HG02571 (cell line): Measurements from ENCODE around the gene RSRP1.

Experiments
- ATAC-seq: cut with Tn5 transposase; IDR thresholded peaks from one replicate; pipeline ENCODE4 v1.9.1; 2021; ENCODE audit warnings: mild to moderate bottlenecking, moderate library complexity; ENCODE audit not compliant: unreplicated experiment

The RSRP1 gene

DNA sequence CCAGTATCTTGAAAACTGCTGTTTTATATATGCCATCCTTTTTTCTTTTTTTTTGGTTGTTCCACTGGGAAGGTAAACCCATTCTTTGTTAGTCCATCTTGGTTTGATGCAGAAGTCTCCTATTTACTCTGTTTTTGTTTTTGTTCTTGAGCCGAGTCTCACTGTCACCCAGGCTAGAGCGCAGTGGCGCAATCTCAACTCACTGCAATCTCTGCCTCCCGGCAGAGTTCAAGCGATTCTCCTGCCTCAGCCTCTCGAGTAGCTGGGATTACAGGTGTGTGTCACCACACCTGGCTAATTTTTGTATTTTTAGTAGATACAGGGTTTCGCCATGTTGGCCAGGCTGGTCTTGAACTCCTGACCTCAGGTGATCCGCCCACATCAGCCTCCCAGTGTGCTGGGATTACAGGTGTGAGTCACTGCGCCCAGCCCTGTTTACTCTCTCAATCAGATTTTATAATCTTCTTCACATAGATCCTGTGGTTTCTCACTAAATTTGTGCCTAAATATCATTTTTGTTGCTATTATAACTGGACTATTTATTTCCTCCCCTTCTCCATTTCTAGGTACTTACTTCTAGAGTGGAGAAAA, 27.5 kb downstream of the RSRP1 start:
- ATAC-seq: no peak

DNA sequence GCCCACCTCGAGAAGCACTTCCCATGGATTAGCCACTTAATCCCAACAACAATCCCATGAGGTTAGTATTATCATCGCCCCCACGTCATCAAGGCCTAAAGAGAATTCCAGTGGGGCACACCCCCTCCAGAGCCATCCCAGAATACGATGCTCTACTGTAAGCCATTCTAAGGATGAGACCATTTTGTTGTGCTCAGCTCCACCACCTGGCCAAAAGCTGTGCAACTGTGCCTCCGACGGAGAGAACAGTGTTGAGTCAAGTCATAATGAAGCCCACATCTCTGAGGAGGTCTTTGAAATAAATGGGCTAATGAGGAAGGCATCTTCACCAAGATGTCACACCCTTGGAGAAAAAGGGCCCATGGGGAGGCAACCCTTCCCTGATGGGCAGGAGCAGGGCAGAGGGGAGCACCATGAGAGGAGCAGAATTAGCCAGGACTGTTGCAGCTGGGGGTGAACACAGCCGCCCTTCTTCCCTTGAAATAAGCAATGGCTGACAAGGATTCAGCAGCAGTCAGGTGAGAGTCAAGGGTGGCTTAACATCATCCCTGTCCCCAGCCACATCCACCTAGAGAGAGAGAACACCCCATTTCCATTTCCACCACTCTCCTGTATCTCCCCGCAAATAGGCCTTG, 29.5 kb downstream of the RSRP1 start:
- no peak for ATAC-seq

DNA sequence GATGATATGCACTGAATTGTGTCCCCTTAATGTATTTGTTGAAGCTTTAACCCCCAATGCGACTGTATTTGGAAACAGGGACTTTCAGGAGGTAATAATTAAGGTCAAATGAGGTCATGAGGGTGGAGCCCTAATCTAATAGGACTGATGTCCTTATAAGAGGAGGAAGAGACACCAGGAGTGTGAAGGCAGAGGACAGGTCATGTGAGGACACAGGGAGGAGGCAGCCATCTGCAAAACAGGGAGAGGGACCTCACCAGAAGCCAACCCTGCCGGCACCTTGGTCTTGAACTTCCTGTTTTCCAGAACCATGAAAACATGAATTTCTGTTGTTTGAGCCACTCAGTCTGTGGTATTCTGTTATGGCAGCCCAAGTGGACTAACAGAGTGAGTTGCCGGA, 30.2 kb downstream of the RSRP1 start:
- no peak for ATAC-seq

DNA sequence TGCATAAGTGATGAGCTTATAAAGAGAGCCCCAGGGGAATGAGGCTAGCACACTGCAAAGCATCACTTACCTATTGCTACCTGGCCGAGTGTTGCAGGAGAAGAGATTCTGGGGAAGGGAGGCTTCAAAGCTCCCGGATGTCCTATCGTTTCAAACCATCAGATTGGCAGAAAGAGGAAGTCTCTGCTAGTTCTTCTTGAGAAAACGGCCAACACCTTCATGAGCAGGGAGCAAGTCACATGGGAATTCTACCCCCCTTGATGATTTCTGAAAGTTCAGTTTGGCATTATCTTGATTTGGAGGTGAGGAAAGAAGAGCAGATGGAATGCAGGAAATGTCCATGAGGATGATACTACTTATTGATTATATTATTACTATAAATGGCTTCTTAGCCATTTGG, 31.1 kb downstream of the RSRP1 start:
- ATAC-seq: no peak

DNA sequence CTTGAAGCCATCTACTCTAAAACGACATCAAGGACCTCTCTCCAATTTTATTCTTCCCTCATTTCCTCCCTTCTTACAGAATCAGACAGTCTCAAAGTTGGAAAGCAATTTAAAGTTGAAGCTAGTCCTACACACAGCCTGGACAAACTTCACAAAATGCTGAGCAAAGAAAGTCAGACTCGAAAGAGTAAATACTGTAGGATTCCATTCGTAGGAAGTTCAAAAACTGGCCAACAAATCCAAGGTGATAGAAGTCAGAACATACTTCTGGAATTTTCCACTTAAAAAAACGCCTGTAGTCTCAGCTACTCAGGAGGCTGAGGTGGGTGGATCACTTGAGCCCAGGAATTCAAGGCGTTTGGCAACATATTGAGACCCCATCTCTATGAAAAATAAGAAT, 34.5 kb downstream of the RSRP1 start:
- ATAC-seq: no peak

DNA sequence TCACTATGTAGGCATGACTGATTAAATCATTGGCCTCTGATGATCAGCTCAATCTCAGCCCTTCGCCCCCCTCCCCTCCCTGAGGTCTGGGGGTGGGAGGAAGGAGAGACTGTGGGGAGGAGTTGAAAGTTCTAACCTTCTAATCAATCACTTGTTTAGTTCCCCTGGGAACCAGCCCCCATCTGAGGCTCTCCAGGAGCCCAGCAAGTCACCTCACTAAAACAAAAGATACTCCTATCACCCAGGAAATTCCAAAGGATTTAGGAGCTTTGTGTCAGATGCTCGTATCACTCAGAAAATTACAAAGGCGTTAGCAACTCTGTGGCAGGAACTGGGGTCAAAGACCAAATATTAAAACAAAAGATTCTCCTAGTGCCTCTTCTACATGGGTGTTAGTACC, 36.5 kb downstream of the RSRP1 start:
- ATAC-seq: no peak

DNA sequence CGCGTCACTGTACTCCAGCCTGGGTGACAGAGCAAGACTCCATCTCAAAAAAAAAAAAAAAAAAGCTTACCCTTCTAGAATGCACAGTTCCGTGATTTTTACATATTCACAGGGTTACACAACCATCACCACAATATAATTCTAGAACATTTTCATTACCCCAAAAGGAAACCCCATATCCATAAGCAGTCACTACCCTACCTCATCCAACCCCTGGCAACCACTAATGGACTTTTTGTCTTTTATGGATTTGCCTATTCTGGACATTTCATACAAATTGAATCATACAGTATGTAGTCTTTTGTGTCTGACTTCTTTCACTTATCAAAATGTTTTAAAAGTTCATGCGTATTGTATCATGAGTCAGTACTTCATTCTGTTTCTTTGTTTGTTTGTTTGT, 37.7 kb downstream of the RSRP1 start:
- ATAC-seq: no peak

DNA sequence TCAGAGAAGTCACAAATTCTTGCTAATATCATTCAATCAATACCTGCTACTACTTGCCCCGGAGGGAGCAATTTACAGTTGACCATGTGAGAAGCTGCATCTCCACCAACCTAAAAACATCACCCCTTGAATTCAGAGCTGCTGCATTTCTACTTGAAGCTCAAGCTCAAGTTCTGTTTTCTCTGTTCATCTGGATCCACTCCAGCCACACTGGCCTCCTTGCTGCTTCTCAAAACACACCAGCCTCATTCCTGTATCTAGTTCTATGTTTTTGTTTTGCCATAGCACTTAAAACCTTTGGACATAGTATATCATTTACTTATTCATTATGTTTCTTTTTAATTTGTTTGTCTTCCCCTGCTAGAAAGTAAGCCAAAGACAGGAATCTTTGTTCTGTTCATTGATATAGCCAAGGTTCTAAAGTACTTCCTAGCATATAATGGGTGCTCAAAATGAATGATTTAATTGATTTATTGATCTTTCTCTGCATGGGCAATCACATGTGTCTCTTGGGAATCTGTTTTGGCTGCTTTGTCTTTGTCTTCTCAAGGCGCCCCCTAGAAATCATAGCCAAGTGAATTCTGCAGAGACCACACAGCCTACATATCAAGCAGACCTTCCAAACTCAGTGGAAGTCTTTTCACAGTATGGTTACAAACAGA, 38.6 kb downstream of the RSRP1 start:
- no peak for ATAC-seq

DNA sequence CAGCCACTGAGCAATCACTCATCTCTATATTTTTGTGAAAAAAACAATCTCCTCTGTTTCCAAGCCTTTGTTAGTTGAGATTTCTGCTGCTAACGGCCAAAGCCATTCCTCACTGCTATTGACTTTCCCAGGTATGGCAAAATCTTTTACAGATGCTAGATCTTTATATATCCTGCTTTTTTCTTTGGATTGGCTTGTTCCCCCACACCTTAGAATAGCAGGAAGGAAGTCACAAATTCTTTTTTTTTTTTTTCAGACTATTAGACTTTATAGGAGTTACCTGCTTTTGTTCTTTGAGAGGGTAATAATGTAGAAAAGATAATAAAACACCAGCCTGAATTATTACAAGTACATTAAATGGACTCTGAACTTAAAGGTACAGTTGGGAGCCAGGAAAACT, 39.2 kb downstream of the RSRP1 start:
- ATAC-seq: no peak

DNA sequence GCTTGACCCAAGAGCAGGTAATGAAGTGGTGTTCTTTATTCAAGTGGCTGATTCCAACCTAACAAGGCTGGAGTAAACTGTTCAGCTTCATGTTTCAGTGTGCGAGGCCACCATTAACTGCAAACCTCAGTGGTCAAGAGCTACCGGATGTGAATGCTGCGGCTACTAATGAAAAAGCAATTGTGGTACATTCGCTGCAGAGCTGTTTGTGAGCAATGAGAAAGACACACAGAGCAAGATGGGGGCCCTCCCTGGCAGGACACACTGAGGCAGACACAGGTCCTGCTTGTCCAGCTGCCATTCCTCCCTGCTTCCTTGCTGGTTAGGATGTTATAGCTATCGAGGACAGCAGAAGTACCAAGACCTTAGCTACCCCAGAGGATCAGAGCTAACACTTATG, 41.1 kb downstream of the RSRP1 start:
- no peak for ATAC-seq

DNA sequence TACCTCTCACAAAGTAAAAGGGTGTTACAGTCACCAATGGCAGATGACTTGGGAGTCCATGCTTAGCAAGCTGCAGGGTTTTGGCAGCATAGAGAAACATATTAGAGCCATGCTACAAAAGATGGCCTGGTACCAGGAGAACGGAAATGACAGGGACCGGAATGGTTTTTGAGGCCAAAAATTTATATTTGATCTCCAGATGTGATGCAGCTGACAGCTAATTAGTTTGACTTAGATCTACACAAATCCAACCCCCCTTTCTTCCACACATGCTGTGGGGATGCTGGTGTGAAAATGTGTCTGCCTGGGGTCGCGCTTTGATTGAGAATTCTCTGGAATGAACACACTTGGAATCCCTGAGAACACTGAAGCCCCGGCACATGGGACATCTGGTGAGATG, 41.5 kb downstream of the RSRP1 start:
- ATAC-seq: no peak

DNA sequence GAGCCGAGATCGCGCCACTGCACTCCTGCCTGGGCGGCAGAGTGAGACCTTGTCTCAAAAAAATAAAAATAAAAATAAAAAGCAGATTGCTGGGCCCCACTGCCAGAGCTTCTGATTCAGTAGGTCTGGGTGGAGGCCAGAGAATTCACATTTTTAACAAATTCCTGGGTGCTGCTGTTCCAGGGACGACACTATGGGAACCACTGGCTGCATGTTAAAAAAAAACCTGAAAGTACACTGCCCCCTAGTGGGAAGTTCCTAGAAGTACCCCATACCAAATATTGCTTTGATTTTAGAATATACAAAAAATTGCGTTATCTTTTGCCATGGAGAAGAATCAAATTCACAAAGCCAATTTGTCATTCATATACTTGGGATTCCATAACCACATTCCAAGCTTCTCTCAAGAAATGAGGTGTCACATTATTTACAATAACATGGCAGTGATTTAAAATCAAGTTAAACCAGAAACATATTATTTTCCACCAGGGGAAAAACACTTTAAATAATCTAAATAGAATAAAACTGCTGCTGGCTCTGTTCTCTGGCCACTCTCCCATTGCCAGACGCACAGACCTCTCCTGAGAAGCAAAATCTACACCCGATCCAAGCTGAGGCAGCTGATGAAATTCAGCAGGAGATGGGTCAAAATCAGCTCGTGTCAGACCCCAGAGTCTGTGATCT, 42.3 kb downstream of the RSRP1 start:
- no peak for ATAC-seq

DNA sequence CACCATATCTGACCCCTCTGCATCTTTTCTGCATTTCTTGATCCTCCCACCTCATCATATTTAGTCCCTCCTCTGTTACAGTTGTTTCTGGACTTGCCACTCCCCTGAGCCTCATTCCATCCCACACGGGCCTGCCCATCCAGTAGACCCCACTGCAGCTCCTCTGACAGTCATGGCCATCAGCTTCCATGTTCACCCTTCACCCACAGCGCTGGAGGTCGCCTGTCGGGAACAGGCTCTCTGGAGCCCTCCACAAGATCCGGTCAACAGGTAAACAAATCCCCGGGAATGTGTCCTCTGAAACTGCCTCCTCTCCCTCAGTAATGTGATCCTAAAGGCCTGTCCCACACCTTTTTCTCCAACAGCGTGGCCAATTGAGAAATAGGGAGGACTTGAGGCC, 46.2 kb downstream of the RSRP1 start:
- ATAC-seq: no peak

DNA sequence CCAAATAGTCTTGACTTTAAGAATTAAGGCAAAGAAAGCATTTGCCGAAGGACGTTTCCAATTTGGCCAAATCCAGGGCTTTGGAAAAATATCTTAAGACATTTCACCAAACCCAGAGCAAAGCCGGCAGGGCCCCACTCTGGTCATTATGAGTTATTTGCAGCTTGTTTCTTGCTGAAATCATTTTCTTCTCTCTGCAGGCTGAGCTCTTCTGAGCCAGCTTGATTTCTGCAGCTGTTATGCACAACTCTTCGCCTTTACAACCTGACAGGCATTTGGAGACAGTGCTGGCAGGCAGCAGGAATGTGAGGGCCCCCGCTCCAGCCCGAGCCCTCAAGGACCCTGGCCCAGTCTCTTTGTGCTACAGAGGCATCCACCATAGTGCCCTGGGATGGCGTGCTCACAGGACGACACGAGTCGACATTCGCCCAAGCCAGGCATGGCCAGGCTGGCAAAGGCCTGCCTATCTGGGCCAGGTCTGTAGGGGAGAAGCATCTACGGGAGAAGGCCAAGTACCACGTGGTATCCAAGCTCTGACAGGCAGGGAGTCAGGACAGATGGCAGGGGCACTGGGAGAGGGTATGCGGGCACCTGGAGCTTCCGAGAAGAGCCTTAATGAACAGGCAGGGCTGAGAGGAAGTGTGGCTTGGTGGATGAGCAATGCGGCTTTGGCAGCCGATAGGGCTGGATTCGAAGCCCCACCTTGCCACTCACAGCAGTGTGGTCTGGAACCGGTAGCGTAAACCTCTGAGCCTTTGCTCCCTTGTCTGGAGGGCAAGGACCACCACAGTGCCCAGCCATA, 47.2 kb downstream of the RSRP1 start:
- no peak for ATAC-seq

DNA sequence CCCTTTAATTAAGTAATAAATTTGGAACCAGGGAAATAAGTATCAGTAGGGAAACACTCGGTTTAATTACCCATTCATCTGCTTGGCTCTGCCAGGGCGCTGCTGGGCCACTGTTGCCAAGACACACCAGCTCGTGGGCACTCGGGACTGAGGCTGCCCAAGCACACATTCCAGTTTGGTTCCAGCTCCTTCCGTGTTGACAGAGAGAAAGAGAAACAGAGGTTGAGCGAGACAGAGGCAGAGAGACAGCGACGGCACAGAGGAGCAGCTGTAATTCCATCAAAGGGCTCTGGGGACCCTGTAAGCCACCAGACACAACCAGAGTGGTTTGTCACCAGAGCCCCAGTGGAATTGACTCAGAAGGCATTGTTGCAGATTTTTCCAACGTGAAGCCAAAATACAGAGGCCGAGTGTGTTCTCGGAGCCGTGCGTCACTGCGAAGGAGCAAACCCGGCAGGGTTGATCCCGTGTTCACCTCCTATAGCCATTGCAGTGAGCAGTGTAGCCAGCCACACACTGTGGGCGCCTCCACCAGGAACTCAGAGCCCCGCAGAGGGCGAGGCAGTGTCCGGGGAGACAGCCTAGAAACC, 48.5 kb downstream of the RSRP1 start:
- ATAC-seq: no peak

DNA sequence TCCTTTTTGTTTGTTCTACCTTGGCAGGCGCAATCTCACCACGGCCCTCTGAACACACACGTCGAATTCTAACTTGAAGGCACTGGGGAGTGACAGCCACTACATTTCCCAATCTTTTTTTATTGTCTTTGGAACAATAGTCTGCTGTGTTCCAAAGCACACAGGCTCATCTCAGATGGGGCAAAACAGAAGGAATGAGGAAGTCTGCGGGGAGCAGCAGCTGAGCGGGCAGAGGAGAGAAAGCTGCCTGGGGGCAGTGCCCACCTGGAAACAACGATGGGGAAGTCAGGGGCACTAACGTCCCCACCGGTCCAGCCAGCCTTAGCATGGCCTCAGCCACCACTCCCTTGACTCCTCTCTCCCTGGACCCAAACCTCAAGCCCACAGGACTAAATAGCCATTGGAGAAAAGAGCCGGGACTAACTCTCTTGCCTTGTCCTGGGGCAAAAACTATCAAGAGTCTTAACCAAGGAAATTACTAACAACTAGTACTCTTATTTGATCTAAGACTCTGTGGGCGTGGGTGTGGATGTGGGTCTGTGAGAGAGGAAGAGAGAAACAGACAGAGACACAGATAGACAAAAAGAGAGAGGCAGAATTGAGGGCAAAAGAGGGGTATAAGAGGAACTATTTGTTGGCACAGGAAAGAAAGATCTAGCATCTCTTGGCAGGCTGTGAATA, 49.1 kb downstream of the RSRP1 start:
- ATAC-seq: no peak

DNA sequence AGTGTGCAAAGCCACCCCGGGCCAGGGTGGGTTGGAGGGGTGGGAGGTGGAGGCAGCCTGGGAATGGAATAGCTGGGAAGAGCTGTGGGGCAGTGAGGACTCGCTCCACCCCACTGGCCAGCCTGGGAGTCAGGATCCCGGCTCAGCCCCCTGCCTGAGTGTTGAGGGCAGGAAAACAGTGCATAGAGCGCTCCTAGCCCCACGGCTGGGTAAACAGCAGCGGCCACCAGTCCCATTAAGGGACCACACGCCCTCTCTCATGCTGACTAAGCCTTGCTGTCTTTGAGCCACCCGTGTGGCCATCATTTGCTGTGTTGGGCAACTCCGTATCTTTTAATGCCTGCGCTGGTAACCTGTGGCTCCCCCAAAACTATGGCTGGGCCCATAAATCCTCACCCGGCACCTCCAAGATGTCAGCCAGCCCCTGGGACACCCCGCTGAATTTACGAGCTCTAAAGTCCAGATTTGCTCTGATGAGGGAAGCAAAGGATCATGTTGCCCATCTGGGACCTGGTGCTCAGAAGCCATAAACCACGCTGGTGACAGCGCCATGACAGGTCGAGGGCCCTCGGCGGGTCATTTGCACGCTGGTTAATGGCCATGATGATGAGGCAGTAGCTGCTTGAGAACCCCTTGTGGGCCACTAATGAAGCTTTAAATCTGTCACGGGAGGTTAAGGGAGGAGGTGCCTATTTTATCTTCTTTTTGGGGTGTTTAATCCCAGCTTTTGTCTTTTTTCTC, 49.8 kb downstream of the RSRP1 start:
- ATAC-seq: no peak

DNA sequence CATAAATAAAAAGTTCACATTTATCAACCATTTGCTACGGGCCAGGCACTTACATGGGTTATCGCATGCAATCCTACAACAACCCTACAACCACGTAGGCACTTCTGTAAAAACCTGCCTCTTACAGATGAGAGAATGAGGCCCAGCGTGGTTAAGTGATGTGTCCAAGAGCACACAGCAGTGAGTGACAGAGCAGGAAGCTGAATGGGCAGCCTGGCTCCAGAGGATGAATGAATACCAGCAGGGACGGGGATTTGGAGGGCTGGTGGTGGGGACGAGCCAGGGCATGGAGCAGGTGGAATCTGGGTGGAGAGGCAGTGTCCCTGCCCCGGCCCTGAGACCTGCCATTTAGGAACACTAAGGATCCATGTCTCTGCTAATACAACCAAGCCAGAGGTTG, 50.4 kb downstream of the RSRP1 start:
- no peak for ATAC-seq

DNA sequence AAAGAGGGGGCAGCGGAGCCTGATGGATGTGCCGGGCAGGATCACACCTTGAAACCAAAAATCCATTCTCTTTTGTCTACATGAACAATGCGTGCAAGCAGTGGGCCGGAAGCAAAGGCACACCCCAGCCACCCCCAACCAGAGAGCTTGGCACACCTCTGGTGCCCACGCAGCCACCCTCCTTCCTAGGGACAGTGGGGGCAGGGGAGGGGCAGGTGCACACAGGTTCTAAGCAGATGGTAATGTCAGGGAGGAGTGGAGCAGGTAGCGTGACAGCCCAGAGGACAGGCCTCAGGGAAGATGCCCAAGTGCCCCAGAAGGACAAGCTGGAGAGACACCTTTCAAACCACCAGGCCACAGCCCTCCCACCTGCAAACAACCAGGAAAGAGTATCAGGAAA, 51.4 kb downstream of the RSRP1 start:
- ATAC-seq: no peak

DNA sequence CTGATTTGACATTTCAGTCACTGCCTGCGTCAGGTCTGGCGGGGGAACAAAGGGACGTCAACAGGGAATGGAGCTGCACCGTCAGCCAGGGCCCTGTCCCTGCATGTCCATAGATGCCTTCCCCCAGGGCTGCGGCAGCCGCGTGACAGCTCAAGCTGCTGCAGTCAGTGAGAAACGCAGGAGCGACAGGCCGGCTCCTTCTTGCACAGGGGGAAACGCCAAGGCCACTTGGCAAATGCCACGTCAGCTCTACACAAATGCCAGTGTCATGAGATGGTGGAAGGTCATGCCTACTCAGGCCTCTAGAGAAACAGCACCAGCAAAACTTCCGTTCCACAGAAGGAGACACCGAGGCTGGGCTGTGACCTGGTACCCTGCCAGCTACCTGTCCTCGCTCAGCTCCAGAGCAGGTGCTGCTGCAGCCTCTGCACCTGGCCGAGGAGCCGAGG, 52.7 kb downstream of the RSRP1 start:
- ATAC-seq: no peak
